GM13977 (cell line): ENCODE data around the gene RAB40B.

Experiments used
- DNase-seq: peaks from one replicate; pipeline ENCODE4 v3.0.0; 2012; ENCODE audit warnings: low spot score
- in situ Hi-C: fragments of 300-500 bp; cut with MboI; formaldehyde crosslinking; loops from one replicate; pipeline ENCODE4 v1.12.0; 2022; ENCODE audit warnings: low sequenced_read_pairs, low pct_unique_long_range_greater_than_20kb, mixed read lengths, inconsistent platforms; ENCODE audit not compliant: unreplicated experiment
- TF ChIP-seq, protein P1 (sequence below): IDR thresholded peaks from 2 replicates; pipeline ENCODE4 v1.5.1; 2012; ENCODE audit warnings: mild to moderate bottlenecking, control low read depth; ENCODE audit not compliant: insufficient read depth; ENCODE audit errors: extremely low read depth, missing control alignments

The RAB40B gene

DNA sequence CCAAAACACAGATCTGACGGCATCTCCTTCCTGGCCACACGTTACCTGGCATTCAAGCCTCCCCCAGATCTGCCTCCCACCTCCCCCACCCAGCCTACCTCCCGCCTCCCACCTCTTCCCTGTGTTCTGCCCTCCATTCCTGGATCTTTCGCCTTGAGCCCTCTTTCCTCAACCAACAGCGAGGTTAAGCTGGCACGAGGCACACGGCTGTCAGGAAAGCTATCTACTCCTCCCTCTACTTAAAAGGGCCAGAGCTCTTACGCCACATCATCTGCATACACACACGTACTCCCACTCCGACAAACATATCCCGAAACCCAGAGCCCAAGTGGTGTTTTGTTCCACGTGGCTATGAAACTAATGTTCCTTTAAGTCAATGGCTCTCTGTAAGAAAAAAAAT lies 68.3 kb downstream of the RAB40B start:
- TF ChIP-seq, protein P1, sequence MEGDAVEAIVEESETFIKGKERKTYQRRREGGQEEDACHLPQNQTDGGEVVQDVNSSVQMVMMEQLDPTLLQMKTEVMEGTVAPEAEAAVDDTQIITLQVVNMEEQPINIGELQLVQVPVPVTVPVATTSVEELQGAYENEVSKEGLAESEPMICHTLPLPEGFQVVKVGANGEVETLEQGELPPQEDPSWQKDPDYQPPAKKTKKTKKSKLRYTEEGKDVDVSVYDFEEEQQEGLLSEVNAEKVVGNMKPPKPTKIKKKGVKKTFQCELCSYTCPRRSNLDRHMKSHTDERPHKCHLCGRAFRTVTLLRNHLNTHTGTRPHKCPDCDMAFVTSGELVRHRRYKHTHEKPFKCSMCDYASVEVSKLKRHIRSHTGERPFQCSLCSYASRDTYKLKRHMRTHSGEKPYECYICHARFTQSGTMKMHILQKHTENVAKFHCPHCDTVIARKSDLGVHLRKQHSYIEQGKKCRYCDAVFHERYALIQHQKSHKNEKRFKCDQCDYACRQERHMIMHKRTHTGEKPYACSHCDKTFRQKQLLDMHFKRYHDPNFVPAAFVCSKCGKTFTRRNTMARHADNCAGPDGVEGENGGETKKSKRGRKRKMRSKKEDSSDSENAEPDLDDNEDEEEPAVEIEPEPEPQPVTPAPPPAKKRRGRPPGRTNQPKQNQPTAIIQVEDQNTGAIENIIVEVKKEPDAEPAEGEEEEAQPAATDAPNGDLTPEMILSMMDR = no peak
- no peak for DNase-seq
- in situ Hi-C loops = no loop called here

DNA sequence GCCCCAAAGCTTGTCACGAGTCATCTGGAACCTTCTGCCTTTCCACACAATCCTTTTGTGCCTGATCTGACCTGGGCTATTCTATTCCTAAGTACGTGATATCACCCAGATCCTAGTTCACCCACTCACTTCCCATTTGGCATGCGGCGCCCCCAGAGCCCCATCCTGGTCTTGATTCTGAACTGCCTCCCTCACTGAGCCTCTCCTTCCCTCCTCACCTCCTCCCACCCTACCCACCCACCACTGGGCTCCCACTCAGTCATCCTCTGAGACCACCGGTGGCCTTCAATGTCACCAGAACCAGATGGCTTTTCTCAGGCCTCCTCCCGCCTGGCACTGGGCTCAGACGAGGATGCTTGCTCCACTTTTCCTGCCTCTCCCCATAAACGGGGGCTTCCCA lies 68.8 kb downstream of the RAB40B start:
- in situ Hi-C loops = no loop called here
- no peak for DNase-seq
- TF ChIP-seq, protein P1 = no peak

DNA sequence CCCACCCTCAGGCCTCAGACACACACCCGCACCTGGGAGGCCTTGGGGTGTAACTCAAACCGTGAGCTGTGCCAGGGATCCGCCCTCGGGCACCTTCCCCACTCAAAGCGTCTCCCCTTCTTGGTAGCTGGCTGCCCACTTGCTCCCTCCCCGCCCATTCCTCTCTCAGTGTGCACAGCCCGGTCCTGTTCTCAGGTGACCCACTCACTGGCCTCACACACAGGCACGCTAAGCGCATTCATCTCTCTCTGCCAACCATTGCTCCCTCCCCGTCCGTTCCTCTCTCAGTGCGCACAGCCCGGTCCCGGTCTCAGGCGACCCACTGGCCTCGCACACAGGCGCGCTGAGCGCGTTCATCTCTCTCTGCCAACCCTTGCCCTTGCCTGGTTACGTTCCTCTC lies 71.1 kb downstream of the RAB40B start:
- no peak for DNase-seq
- in situ Hi-C loops = no loop called here
- TF ChIP-seq, protein P1 = no peak

DNA sequence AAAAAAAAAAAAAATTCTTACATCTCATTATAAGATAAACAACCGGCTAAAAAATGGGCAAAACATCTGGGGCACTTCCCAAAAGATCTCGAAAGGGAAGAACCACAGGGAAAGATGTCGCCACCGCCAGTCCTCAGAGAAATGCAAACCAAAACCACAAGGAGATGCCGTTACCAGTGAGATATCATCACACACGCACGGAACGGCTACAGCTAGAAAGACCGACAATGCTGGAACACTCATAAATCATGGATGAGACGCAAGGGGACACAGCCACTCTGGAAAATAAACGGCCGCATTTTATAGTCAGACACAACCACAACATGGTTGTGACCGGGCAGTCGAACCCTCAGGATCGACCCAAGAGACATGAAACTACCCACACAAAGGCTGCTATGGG lies 74.8 kb downstream of the RAB40B start:
- in situ Hi-C loops = no loop called here
- TF ChIP-seq, protein P1 = no peak
- no peak for DNase-seq

DNA sequence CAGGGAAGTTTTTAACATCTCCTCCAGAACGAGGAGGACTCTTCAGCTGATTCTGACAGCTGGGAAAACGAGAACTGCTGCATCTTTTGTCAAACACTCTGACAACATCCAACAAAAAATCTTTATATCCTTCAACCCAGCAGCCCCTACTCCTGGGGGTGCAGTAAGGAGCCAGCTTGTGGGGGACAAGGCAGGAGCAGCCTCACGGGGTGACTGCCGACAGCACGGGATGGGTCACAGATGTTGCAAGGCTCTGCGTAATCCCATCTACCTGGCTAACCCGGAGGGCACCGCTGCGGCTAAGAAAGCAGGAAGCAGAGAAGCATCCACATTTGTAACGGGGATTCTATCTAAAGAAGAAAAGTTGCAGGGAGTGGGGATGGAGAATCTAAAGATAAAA lies 78.9 kb downstream of the RAB40B start:
- TF ChIP-seq, protein P1 = no peak
- no peak for DNase-seq

DNA sequence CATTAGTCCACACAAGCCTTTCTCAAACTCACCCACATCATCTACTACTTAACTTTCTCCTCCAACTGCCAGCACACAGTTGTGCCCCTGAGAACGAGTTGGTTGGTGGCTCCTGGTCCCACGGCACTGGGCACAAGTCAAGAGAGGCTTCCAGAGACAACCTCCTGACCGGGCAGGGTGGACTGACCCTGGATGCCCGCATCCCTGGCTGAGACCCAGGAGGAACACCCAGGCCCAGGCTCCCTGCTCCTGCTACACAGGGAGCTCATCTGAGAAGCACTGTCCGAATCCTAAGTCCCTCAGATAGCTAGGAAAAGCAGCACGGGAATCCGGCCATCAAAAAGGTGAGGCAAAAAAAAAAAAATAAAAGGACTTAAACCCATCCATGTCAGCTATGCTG lies 79.3 kb downstream of the RAB40B start:
- in situ Hi-C loops = no loop called here
- TF ChIP-seq, protein P1 = no peak
- no peak for DNase-seq

More for the DNA sequence above, 78.9 kb downstream of the RAB40B start:
- in situ Hi-C loops = no loop called here
